Lower leg skin (tissue), 4 donors: Measurements from ENCODE around the gene PPP1R18. TPM values are rescaled to one million over a fixed set of nuclear protein-coding genes. Genes with fewer than 3 reads are reported as not detected.
"Not testable (repeated sequence)": the region's sequence is repeated elsewhere in the genome, so short reads cannot be mapped to it uniquely, and the experiment has no call there.

Source experiments
- DNase-seq, 2 donors: peaks; one replicate each; pipeline ENCODE4 v3.0.0-alpha.2; 2019; ENCODE audit warnings: low spot score in 2 of 2
- H3K4me3 ChIP-seq: fragments of 200-600 bp; sonication (generic); 2 replicates; pipeline ENCODE4 v1.5.1; 2017; ENCODE audit warnings: mild to moderate bottlenecking, low read depth; ENCODE audit not compliant: poor library complexity, severe bottlenecking
- CTCF ChIP-seq, 3 donors: fragments of 450-650 bp; IDR thresholded peaks; one replicate each; pipeline ENCODE4 v1.5.1; 2016; ENCODE audit warnings: antibody characterized with exemption in 3 of 3, mild to moderate bottlenecking in 3 of 3, moderate library complexity in 2 of 3
- POLR2A ChIP-seq, 2 donors: fragments of 450-650 bp; IDR thresholded peaks; one replicate each; pipeline ENCODE4 v1.6.1; 2016 to 2017; ENCODE audit warnings: antibody characterized with exemption in 2 of 2, mild to moderate bottlenecking in 1 of 2, moderate library complexity in 1 of 2
- WGBS, 2 donors: methylation state at CpG; one replicate each; pipeline ENCODE4 v1.1.5; 2018; 5-methylcytosine and 5-hydroxymethylcytosine counted together
- intact Hi-C: fragments of 100-400 bp; cut with DNase I; formaldehyde crosslinking; loops from one replicate; pipeline ENCODE4 v1.15.0; 2023; ENCODE audit warnings: low total_unique reads
- total RNA-seq, 4 donors: library from RNA; depleted of rRNA; stranded (reverse); fragments of >200 nt; gene quantifications; one replicate each; pipeline ENCODE4 v1.1.0, GENCODE V29; 2016

The PPP1R18 gene
- total RNA-seq, 4 donors from 2014 or later, result 23.6 to 34.1 (median 27.3) TPM

DNA sequence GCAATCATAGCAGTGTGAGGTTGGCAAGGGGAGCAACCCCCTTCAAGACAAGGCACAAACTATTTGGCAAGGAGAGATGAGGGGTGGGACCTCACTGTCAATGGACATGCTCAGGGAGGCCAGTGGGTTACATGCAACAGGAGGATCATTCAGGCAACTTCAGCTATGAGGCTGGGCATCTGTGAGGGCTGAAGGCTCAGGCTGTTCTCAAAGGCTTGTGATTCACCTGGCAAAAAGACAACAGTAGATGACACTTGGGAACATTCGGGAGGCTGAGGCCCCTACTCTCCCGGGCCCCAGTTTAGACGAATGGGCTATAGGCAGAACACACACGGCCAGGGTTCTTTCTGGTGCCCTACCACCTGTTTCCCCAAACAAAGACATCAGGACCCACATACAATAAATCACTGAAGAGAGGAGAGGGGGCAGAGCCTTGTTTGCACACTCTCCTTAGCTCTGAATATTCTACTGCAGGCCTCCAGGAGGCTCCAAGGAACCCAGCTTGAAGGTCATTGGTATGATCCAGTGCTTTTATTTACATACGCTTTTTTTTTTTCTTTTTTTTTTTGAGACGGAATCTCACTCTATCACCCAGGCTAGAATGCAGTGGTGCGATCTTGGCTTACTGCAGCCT lies 41.6 kb upstream of the PPP1R18 start:
- no peak for TF ChIP-seq CTCF (IDR thresholded peaks at IDR 0.05)
- no peak for TF ChIP-seq POLR2A (IDR thresholded peaks at IDR 0.05)
- intact Hi-C loops, result no loop called here
- H3K4me3 ChIP-seq, result no peak overlapping the region
- 56 to 63% methylated on average over 7 of the region's 7 CpGs for WGBS, 2 donors
- DNase-seq, result no peak

DNA sequence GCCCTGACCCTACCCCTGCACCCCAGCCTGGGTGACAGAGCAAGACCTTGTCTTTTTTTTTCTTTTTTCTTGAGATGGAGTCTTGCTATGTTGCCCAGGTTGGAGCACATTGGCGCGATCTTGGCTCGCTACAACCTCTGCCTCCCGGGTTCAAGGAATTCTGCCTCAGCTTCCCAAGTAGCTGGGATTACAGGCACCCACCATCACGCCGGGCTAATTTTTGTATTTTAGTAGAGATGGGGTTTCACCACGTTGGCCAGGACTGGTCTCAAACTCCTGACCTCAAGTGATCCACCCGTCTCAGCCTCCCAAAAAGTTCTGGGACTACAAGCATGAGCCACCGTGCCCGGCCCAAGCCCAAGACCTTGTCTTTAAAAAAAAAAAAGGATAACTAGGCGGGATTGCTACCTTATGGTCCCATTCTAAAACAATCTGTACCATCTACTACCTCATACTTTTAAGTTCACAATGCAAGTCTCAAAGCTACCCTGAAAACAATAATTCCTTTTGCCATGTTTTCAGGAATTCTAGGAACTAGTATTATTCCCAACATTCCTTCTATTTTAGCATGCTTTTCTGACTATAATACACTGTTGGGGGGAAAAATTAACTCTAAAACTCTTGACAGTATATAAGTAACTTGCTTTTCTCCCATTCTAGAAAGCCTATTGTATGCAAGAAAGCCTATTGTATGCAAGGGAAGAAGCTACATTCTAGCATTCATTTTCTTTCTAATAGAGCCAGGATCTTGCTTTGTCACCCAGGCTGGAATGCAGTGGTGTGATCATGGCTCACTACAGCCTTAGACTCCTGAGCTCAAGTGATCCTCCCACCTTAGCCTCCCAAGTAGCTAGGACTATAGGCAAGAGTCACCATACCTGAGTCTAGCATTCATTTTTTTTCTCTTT lies 40.3 kb upstream of the PPP1R18 start:
- intact Hi-C loops, result no loop called here
- 85 to 91% methylated on average over 11 of the region's 11 CpGs for WGBS, 2 donors
- TF ChIP-seq CTCF (IDR thresholded peaks at IDR 0.05) (no peak), POLR2A (IDR thresholded peaks at IDR 0.05) (no peak)
- no peak for DNase-seq
- H3K4me3 ChIP-seq, result no peak overlapping the region

DNA sequence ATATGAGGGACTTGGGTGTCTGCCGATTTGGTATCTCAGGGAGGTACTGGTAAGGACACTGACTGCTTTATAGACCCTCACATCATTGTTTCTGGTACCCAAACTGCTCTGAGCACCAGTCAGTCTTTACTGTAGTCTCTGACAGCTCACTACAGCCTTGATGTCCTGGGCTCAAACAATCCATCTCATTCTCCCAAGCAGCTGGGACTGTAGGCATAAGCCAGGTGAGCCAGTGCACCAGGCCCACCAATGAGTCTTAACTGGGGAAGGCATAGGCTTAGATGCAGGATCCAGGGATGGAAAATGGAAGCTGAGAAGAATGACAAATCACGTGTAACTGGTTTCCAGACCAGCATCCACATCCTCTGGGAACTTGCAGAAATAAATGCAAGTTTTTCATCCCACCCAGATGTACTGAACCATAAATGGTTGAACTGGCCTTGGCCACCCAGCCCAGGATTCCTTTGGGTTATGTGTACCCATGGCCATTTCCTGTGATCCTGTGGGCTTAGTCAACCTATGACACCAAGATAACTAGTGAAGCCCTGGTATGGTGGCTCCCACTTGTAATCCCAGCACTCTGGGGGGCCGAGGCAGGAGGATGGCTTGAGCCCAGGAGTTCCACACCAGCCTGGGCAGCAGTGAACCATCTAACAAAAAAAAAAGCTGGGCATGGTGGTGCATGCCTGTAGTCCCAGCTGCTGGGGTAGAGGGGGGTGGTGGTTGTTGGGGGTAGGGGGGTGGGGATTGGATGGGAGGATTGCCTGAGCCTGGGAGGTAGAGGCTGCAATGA lies 39.5 kb upstream of the PPP1R18 start:
- WGBS, 2 donors, result 47 to 64% methylated on average over 3 of the region's 3 CpGs
- no peak overlapping the region for H3K4me3 ChIP-seq
- no peak for DNase-seq
- intact Hi-C loops, result no loop called here
- no peak for TF ChIP-seq CTCF (IDR thresholded peaks at IDR 0.05)
- TF ChIP-seq POLR2A (IDR thresholded peaks at IDR 0.05), result no peak

DNA sequence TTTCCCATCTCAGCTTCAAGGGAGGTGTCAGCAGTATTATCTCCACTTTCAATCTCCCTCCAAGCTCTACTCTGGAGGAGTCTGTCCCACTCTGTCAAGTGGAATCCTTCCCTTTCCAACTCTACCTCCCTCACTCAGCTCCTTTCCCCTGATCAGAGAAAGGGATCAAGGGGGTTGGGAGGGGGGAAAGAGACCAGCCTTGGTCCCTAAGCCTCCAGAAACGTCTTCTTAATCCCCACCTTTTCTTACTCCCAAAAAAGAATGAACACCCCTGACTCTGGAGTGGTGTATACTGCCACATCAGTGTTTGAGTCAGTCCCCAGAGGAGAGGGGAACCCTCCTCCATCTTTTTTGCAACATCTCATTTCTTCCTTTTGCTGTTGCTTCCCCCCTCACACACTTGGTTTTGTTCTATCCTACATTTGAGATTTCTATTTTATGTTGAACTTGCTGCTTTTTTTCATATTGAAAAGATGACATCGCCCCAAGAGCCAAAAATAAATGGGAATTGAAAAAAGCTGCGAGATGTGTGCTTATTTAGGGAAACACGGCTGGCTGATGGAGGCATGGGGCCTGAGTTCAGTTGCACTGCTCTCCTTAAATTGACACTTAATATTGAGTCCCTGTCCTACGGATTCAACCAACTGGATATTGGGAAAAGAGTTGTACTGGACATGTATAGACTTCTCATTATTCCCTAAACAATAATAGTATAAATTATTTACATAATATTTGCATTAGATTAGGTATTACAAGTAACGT lies 38.6 kb upstream of the PPP1R18 start:
- no peak for DNase-seq
- H3K4me3 ChIP-seq, result no peak overlapping the region
- intact Hi-C loops, result no loop called here
- TF ChIP-seq POLR2A (IDR thresholded peaks at IDR 0.05), result no peak
- no peak for TF ChIP-seq CTCF (IDR thresholded peaks at IDR 0.05)
- WGBS, 2 donors, result 37 to 38% methylated on average over 6 of the region's 6 CpGs

- 38 to 42% methylated on average over 28 to 29 of the region's 29 CpGs for WGBS, 2 donors
- DNase-seq, H3K4me3 ChIP-seq: not testable (repeated sequence)
- intact Hi-C loops, result loop anchor here (1.0 kb wide), 1 partner anchor 46 kb away; no protein-coding TSS in a partner anchor
Measured at GRCh38 chr6:30723843-30724741, 37.6 kb upstream of the PPP1R18 start.

GRCh38 chr6:30723159-30723842 lies 36.9 kb upstream of the PPP1R18 start:
- WGBS, 2 donors, result 50 to 51% methylated on average over 16 of the region's 16 CpGs

More at GRCh38 chr6:30723159-30723842, 36.9 kb upstream of the PPP1R18 start:
- DNase-seq, H3K4me3 ChIP-seq: not testable (repeated sequence)
- intact Hi-C loops, result loop anchor here (1.0 kb wide), 1 partner anchor 45 kb away; no protein-coding TSS in a partner anchor
